Spleen (tissue), 11 donors: ENCODE measurements around the gene IMMP2L. TPM values are rescaled to one million over a fixed set of nuclear protein-coding genes. Genes with fewer than 3 reads are reported as not detected.

Experiments used
- DNase-seq: peaks from one replicate; pipeline ENCODE4 v3.0.0-alpha.2; 2020
- H3K27ac ChIP-seq, 8 donors: fragments of 200-600 bp; sonication (generic) in 7 of 8; 1 replicate in 4 of 8; 2 replicates in 4 of 8; pipeline versions ENCODE4 v1.5.0 to v1.8.0; 2016 to 2021; ENCODE audit warnings: inconsistent platforms in 4 of 8, mild to moderate bottlenecking in 4 of 8, moderate library complexity in 1 of 8
- H3K27me3 ChIP-seq, 7 donors: fragments of 200-600 bp; sonication (generic) in 6 of 7; replicated peaks in 1 of 7; 1 replicate in 4 of 7; 2 replicates in 3 of 7; pipeline versions ENCODE4 v1.5.0 to v1.8.0; 2016 to 2021; ENCODE audit warnings: inconsistent platforms in 3 of 7, mild to moderate bottlenecking in 1 of 7
- H3K36me3 ChIP-seq, 6 donors: fragments of 200-600 bp; sonication (generic) in 5 of 6; 1 replicate in 4 of 6; 2 replicates in 2 of 6; pipeline versions ENCODE4 v1.5.0 to v1.8.0; 2016 to 2021; ENCODE audit warnings: inconsistent platforms in 2 of 6
- H3K4me1 ChIP-seq, 6 donors: fragments of 200-600 bp; sonication (generic) in 5 of 6; 1 replicate in 3 of 6; 2 replicates in 3 of 6; pipeline versions ENCODE4 v1.5.0 to v1.8.0; 2016 to 2021; ENCODE audit warnings: inconsistent platforms in 3 of 6
- H3K4me3 ChIP-seq, 8 donors: fragments of 200-600 bp; sonication (generic) in 7 of 8; 1 replicate in 4 of 8; 2 replicates in 4 of 8; pipeline versions ENCODE4 v1.5.0 to v1.8.0; 2016 to 2021; ENCODE audit warnings: inconsistent platforms in 4 of 8, mild to moderate bottlenecking in 4 of 8, moderate library complexity in 2 of 8
- H3K9me3 ChIP-seq, 8 donors: fragments of 200-600 bp; sonication (generic) in 7 of 8; 1 replicate in 4 of 8; 2 replicates in 4 of 8; pipeline versions ENCODE4 v1.5.0 to v1.8.0; 2016 to 2021; ENCODE audit warnings: inconsistent platforms in 4 of 8
- POLR2A ChIP-seq, 3 donors: fragments of 450-650 bp; IDR thresholded peaks; one replicate each; pipeline ENCODE4 v1.5.1; 2017; ENCODE audit warnings: antibody characterized with exemption in 3 of 3, mild to moderate bottlenecking in 1 of 3
- POLR2AphosphoS5 ChIP-seq, 3 donors: sonication (generic); formaldehyde crosslinking; IDR thresholded peaks; one replicate each; pipeline ENCODE4 v1.5.1; 2017; ENCODE audit warnings: antibody characterized with exemption in 3 of 3
- WGBS, 5 donors: extraction: QIAGEN DNeasy Blood & Tissue Kit in 3 of 5; methylation state at CpG; one replicate each; pipeline versions ENCODE4 v1.1.5 to v1.1.7; 2013 to 2018; 5-methylcytosine and 5-hydroxymethylcytosine counted together
- intact Hi-C: fragments of 100-400 bp; cut with DNase I; formaldehyde crosslinking; loops from one replicate; pipeline ENCODE4 v1.15.0; 2023; ENCODE audit warnings: low total_unique reads
- polyA plus RNA-seq, 3 donors: library from polyadenylated mRNA; stranded (reverse); fragments of 200-250 nt; gene quantifications; one replicate each; pipeline ENCODE4 v1.2.1, GENCODE V29; 2013
- total RNA-seq, 7 donors: library from RNA; depleted of rRNA in 3 of 7; stranded (reverse); fragments of >200 nt in 3 of 7; fragmentation: NEBNext Ultra II Directional in 4 of 7; extraction: Animal tissue kit (Norgen Biotek cat#: 25700) in 4 of 7; gene quantifications; one replicate each; pipeline versions ENCODE4 v1.1.0 to v1.2.1, GENCODE V29; 2016 to 2021
- TF ChIP-seq, protein P1 (sequence below), 11 experiments: fragments of 200-600 bp in 7 of 11; fragments of 450-650 bp in 4 of 11; sonication (generic) in 4 of 11; IDR thresholded peaks in 8 of 11; conservative IDR thresholded peaks in 3 of 11; 1 replicate in 7 of 11; 2 replicates in 4 of 11; pipeline versions ENCODE4 v1.4.0 to v1.8.0; 2016 to 2021; ENCODE audit warnings: antibody characterized with exemption in 11 of 11, inconsistent platforms in 4 of 11, mild to moderate bottlenecking in 1 of 11
- donor health status: healthy with polysubstance abuse.
- donor health status: DM: no; HTN: no; CAD: no; lungs with moderate emphysema.
- donor health status: DM: no; HTN: no; CAD: no.
- donor health status: Bipolar disorder and iron deficiency.
- donor health status: healthy.
- donor health status: DM: no; HTN: no; CAD: no.
- donor health status: DM: yes; HTN: yes; CAD: no.

The IMMP2L gene
- total and polyA plus RNA-seq, 10 donors, result 6.5 to 32.7 (median 9.8) TPM

DNA sequence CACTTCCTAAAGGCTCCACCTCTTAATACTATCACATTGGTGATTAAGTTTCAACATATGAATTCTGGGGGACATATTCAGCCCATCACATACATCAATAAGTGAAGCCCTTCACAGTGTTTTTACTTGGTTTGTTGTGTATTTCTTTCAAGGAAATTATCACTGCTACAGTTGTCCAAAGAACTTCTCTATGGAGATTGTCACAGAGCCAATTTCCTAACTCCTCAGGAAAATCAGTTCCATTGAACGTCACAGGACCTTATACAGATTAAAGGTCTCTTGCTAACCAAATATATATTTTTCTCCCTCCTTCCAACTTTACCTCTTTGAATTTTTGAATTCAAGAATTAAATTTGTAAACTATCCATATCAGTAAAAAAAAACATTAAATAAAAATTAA lies 357.0 kb downstream of the IMMP2L start:
- DNase-seq, result no peak
- TF ChIP-seq, protein P1, sequence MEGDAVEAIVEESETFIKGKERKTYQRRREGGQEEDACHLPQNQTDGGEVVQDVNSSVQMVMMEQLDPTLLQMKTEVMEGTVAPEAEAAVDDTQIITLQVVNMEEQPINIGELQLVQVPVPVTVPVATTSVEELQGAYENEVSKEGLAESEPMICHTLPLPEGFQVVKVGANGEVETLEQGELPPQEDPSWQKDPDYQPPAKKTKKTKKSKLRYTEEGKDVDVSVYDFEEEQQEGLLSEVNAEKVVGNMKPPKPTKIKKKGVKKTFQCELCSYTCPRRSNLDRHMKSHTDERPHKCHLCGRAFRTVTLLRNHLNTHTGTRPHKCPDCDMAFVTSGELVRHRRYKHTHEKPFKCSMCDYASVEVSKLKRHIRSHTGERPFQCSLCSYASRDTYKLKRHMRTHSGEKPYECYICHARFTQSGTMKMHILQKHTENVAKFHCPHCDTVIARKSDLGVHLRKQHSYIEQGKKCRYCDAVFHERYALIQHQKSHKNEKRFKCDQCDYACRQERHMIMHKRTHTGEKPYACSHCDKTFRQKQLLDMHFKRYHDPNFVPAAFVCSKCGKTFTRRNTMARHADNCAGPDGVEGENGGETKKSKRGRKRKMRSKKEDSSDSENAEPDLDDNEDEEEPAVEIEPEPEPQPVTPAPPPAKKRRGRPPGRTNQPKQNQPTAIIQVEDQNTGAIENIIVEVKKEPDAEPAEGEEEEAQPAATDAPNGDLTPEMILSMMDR (IDR thresholded peaks at IDR 0.05 in 8 of 11, conservative IDR thresholded peaks at IDR 0.05 in 3 of 11), result no peak
- TF ChIP-seq POLR2AphosphoS5 (IDR thresholded peaks at IDR 0.05), result no peak
- no peak for TF ChIP-seq POLR2A (IDR thresholded peaks at IDR 0.05)
- peaks cover 0 to 15% (median 12%) of the 10 kb centered on the region in 8 donors for H3K9me3 ChIP-seq
- H3K4me3 ChIP-seq, result no peak overlapping the region
- no peaks in the 10 kb centered on the region for H3K4me1 ChIP-seq
- H3K27ac ChIP-seq, result no peak overlapping the region
- 73 to 88% (median 82%) methylated on average over 1 of the region's 1 CpG for WGBS, 5 donors
- no peaks in the 10 kb centered on the region for H3K27me3 ChIP-seq
- intact Hi-C loops, result no loop called here
- H3K36me3 ChIP-seq, result no peaks in the 10 kb centered on the region

DNA sequence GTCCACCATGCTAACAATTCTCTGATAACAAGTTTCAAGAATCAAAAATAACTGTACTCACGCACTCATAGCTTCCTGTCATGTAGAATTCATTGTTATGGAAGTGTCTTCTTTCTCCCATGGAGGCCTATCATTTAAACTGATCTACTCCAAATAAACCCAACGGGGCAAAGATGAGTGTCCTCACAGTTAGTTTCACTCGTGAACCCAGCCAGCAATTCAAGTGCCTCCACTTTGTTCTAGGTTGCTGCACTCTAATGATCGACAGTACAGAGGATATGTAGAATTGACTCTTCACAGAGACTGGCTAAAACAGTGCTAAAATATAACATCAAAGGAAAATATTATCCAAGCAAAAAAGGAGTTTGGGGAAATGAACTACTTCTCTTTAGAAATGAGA lies 360.0 kb downstream of the IMMP2L start:
- H3K9me3 ChIP-seq, result peaks cover 0 to 15% (median 12%) of the 10 kb centered on the region in 8 donors
- WGBS, 5 donors, result 87 to 96% (median 91%) methylated on average over 4 of the region's 4 CpGs
- no peaks in the 10 kb centered on the region for H3K4me1 ChIP-seq
- no peak for TF ChIP-seq POLR2A (IDR thresholded peaks at IDR 0.05)
- no peak for TF ChIP-seq POLR2AphosphoS5 (IDR thresholded peaks at IDR 0.05)
- TF ChIP-seq, protein P1 (IDR thresholded peaks at IDR 0.05 in 8 of 11, conservative IDR thresholded peaks at IDR 0.05 in 3 of 11), result no peak
- no peaks in the 10 kb centered on the region for H3K36me3 ChIP-seq
- no peaks in the 10 kb centered on the region for H3K27me3 ChIP-seq
- no peak overlapping the region for H3K4me3 ChIP-seq
- H3K27ac ChIP-seq, result no peak overlapping the region
- no peak for DNase-seq
- intact Hi-C loops, result no loop called here

DNA sequence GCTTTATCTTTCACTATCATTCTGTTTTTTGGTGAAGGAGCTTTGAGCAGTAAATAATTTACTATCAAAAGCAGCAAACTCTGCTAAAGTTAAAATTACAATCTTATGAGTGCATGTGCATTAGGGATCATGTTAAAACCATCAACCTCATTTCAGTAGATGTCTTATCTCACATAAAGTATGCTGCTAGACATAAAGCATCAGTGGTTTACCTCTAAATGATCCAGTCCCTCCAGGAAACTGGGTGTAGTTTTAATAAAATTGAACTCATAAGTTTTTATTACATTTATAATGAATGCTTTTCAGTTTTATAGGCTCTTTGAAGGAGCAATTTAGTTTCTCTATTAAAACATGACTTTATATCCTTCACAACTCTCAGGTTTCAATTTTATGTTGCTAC lies 362.6 kb downstream of the IMMP2L start:
- no peak overlapping the region for H3K4me3 ChIP-seq
- H3K27ac ChIP-seq, result no peak overlapping the region
- intact Hi-C loops, result no loop called here
- DNase-seq, result no peak
- H3K36me3 ChIP-seq, result no peaks in the 10 kb centered on the region
- peaks cover 0 to 15% (median 12%) of the 10 kb centered on the region in 8 donors for H3K9me3 ChIP-seq
- no peaks in the 10 kb centered on the region for H3K27me3 ChIP-seq
- TF ChIP-seq POLR2A (IDR thresholded peaks at IDR 0.05) (no peak), POLR2AphosphoS5 (IDR thresholded peaks at IDR 0.05) (no peak)
- TF ChIP-seq, protein P1 (IDR thresholded peaks at IDR 0.05 in 8 of 11, conservative IDR thresholded peaks at IDR 0.05 in 3 of 11), result no peak
- no peaks in the 10 kb centered on the region for H3K4me1 ChIP-seq

DNA sequence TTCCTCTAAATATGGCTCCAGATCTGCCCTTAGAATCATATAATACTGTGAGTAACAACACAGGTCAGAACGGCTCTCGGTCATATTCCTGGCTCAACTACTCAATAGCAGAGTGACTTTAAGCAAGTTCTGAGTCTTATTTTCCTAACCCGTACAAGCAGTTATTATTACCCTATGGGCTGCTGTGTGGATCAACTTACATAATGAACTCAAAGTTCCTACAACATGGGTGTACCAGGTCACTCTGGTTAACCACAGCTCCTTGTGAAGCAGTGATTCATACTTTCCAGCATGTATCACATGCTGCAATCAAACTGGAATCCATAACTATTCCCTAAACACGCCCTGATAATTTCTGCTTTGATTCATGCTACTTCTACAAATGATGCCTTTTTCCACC lies 364.0 kb downstream of the IMMP2L start:
- H3K9me3 ChIP-seq, result peaks cover 0 to 15% (median 12%) of the 10 kb centered on the region in 8 donors
- DNase-seq, result no peak
- WGBS, 5 donors, result 85 to 89% (median 87%) methylated on average over 4 of the region's 4 CpGs
- no peaks in the 10 kb centered on the region for H3K4me1 ChIP-seq
- intact Hi-C loops, result no loop called here
- TF ChIP-seq, protein P1 (IDR thresholded peaks at IDR 0.05 in 8 of 11, conservative IDR thresholded peaks at IDR 0.05 in 3 of 11), result no peak
- TF ChIP-seq POLR2A (IDR thresholded peaks at IDR 0.05) (no peak), POLR2AphosphoS5 (IDR thresholded peaks at IDR 0.05) (no peak)
- no peaks in the 10 kb centered on the region for H3K36me3 ChIP-seq
- no peak overlapping the region for H3K27ac ChIP-seq
- no peaks in the 10 kb centered on the region for H3K27me3 ChIP-seq
- H3K4me3 ChIP-seq, result no peak overlapping the region
